Stimulated activated CD4-positive, alpha-beta T cell treated with anti-CD3 and anti-CD28 coated beads, Interleukin-12 subunit alpha, Interleukin-12 subunit beta, amount 100 ng/mL, for 24 hours (primary cell): ENCODE results near the gene TBP.
A peak's percentile ranks its signal among the peaks of the same experiment; 100 is the strongest.
"Not testable (repeated sequence)": the region's sequence is repeated elsewhere in the genome, so short reads cannot be mapped to it uniquely, and the experiment has no call there.

Source experiments
- DNase-seq, 2 experiments: peaks; one replicate each; pipeline ENCODE4 v3.0.0-alpha.2; 2020; ENCODE audit warnings: low read depth in 2 of 2

TBP gene

GRCh38 chr6:170554013-170554795 lies at the start of gene TBP:
TBP (plus strand) TSS chr6:170554369; CDS start chr6:170557030, 2,661 bp downstream.
- DNase-seq: peak; percentile 95 to 96

- DNase-seq: no peak
Observed at GRCh38 chr6:170504479-170504878, 49.7 kb upstream of the TBP start.

- no peak for DNase-seq
Observed at GRCh38 chr6:170505306-170505705, 48.9 kb upstream of the TBP start.

GRCh38 chr6:170506446-170506845 lies 47.7 kb upstream of the TBP start:
- DNase-seq: no peak

- not testable (repeated sequence) for DNase-seq
Observed at GRCh38 chr6:170507728-170508127, 46.4 kb upstream of the TBP start.

- DNase-seq: not testable (repeated sequence)
Observed at GRCh38 chr6:170508275-170508674, 45.9 kb upstream of the TBP start.

- DNase-seq: not testable (repeated sequence)
Observed at GRCh38 chr6:170508892-170509722, 45.1 kb upstream of the TBP start.

- DNase-seq: no peak
Observed at GRCh38 chr6:170509723-170510018, 44.5 kb upstream of the TBP start.

GRCh38 chr6:170510631-170511030 lies 43.5 kb upstream of the TBP start:
- DNase-seq: no peak

GRCh38 chr6:170512249-170512648 lies 41.9 kb upstream of the TBP start:
- no peak for DNase-seq

GRCh38 chr6:170514908-170515307 lies 39.3 kb upstream of the TBP start:
- DNase-seq: no peak

- DNase-seq: peak in 1 of 2 experiments; percentile 5
Observed at GRCh38 chr6:170516783-170517616, 37.2 kb upstream of the TBP start.

GRCh38 chr6:170522565-170523183 lies 31.5 kb upstream of the TBP start:
- DNase-seq: no peak

- no peak for DNase-seq
Observed at GRCh38 chr6:170523256-170524171, 30.7 kb upstream of the TBP start.

- DNase-seq: no peak
Observed at GRCh38 chr6:170524172-170524502, 30.0 kb upstream of the TBP start.

GRCh38 chr6:170525795-170526194 lies 28.4 kb upstream of the TBP start:
- no peak for DNase-seq

- DNase-seq: not testable (repeated sequence)
Observed at GRCh38 chr6:170527995-170528394, 26.2 kb upstream of the TBP start.

GRCh38 chr6:170529839-170530469 lies 24.2 kb upstream of the TBP start:
- peak; percentile 24 to 52 for DNase-seq

- no peak for DNase-seq
Observed at GRCh38 chr6:170532867-170533488, 21.2 kb upstream of the TBP start.

GRCh38 chr6:170533792-170534191 lies 20.4 kb upstream of the TBP start:
- no peak for DNase-seq
